Fibroblast of lung (primary cell): ENCODE measurements around the gene VPS37D.

ENCODE experiments used
- EZH2 ChIP-seq: IDR thresholded peaks from 2 replicates; pipeline ENCODE4 v1.5.1; 2012; ENCODE audit warnings: low read length, control low read depth, mild to moderate bottlenecking; ENCODE audit errors: missing control alignments
- TF ChIP-seq, protein P1 (sequence below), 2 donors: IDR thresholded peaks in 1 of 2; conservative IDR thresholded peaks in 1 of 2; 1 replicate in 1 of 2; 2 replicates in 1 of 2; pipeline ENCODE4 v1.5.1; 2011 to 2012; ENCODE audit warnings: low read length in 2 of 2, control low read depth in 1 of 2, inconsistent platforms in 1 of 2, low read depth in 1 of 2, mild to moderate bottlenecking in 1 of 2

DNA sequence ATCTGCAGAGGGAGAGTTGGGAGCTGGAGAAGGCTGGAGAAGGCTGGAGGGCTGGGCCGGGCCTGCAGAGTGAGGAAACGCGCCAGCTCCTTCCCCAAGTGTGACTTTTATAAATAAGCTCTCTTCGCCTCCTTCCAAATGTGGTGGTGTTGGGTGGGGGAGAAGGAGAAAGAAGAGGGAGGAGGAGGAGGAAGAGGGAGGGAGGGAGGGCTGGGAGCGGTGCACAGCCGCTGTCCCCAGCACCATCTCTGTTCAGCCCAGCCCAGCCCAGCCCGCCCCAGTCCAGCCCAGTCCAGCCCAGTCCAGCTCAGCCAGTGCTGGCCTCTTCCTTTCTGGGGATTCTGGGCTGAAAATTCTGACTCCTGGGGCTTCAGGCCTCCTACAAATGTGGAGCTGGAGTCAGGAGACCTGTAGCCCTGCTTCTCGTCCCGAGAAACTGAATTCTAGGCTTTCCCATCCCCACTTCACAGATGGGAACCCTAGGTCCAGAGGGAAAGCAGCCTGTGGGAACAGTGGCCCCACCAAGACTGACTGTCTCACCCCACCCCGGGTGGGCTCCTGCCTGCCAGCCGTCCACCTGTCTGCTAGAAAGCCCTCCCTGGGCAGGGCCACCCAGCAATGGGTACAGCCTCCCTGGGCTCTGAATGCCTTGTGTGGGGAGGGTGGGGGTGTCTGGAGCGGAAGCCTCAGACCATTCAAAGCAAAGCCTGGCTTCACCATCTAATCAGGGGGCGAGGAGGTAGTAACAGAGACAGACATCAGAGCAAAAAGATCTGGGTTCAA is 49.6 kb downstream of the VPS37D start:
- TF ChIP-seq, protein P1, sequence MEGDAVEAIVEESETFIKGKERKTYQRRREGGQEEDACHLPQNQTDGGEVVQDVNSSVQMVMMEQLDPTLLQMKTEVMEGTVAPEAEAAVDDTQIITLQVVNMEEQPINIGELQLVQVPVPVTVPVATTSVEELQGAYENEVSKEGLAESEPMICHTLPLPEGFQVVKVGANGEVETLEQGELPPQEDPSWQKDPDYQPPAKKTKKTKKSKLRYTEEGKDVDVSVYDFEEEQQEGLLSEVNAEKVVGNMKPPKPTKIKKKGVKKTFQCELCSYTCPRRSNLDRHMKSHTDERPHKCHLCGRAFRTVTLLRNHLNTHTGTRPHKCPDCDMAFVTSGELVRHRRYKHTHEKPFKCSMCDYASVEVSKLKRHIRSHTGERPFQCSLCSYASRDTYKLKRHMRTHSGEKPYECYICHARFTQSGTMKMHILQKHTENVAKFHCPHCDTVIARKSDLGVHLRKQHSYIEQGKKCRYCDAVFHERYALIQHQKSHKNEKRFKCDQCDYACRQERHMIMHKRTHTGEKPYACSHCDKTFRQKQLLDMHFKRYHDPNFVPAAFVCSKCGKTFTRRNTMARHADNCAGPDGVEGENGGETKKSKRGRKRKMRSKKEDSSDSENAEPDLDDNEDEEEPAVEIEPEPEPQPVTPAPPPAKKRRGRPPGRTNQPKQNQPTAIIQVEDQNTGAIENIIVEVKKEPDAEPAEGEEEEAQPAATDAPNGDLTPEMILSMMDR (conservative IDR thresholded peaks at IDR 0.05 in 1 of 2, IDR thresholded peaks at IDR 0.05 in 1 of 2; ENCODE audit: low read depth in 1 of 2, low read length in 2 of 2) = no peak
- no peak for TF ChIP-seq EZH2
